ENCODE data around the gene ARHGAP1.
"Not testable (repeated sequence)": the region's sequence is repeated elsewhere in the genome, so short reads cannot be mapped to it uniquely, and the experiment has no call there.

ARHGAP1 gene

DNA sequence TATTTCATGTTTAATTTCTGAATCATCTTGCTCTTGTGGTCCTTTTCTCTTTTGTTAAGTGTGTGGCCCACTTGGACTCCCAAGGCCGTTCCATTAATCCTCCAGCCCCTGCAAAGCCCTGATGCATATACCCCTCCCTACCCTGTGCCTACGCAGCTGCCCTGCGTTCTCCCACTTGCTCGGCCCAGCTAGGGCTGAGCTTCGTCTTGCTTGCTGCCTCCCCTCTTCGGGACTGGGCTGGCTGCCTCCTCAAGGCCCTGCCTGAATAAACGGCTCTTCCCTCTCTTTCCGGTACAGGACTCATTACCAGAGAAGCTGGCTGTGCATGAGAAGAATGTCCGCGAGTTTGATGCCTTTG, 28.5 kb downstream of the ARHGAP1 start:
- DNase-seq: no peak

DNA sequence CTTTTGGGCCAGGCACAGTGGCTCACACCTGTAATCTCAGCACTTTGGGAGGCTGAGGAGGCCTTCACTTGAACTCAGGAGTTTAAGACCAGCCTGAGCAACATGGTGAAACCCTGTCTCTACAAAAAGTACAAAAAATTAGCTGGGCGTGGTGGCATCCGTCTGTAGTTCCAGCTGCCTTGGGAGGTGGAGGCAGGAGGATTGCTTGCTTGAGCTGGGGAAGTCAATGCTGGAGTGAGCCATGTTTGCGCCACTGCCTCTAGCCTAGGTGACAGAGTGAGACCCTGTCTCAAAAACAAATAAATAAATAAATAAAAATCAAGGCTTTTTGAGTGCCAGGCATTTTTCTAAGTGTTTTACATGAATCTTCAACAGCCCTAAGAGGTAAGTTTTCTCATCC, 29.9 kb downstream of the ARHGAP1 start:
- DNase-seq: not testable (repeated sequence)

DNA sequence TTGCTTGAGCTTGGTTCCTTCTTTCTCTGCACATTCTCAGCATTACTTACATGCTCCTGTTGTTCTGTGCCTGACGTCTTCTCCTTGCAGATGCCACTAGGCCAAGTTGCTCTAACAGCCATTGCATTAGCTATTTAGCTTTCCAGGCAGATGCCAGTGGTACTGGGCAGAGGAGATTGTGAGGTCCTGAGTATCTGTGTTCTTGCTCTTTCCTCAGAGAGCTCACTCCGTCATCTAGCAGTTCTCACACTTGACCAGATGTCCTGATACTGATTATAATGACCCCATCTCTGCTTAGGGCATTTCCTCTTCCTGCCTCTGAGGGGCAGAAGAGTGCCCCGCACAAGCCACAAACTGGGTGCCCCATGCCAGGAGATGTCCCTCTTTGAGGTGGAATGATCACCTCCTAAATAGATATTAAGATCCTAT, 30.7 kb downstream of the ARHGAP1 start:
- DNase-seq: no peak

DNA sequence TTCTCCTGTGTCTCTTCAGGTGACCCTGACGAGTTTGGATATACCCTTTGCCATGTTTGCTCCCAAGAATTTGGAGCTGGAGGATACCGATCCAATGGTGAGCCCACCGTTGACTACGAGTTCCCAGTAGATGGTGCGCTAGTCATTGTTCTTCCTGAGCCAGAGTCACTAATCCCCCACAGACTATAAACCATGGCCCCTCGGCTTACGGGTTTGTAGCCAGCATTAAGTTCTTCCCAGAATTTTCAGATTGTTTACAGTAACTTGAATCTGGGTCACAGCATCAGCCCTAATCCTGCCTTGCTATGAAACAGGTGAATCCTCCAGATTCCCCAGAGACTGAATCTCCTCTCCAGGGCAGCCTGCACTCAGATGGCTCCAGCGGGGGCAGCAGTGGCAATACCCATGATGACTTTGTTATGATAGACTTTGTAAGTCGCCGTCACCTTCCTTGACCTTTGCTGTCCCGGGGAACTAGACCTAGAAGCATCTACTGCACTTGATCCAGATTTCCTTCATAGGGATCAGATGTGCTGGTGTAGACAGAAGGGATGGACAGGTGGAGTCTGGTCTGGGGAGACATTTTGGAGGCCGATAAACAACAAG, 31.8 kb downstream of the ARHGAP1 start:
- no peak for DNase-seq

DNA sequence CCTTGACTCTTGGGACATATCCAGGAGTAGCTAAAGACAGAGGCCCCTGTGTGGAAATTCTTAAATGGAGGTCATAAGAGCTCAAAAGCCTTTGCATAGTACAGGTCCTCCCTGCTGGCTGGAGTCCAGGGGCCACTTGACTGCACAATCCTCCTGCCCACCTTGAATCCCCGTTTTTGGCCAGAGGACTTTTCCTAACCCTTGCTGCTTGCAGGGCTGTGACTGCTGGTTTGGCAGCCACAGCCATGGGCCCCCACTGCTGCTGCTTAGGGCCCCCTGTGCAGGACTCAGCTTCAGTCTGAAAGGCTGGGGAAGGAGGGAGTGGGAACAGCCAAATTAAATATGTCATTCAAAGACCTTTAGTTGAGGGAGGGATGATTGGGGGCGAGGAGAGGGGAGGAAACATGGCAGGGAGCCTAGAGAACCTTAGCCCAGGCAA, 33.4 kb downstream of the ARHGAP1 start:
- DNase-seq: no peak

DNA sequence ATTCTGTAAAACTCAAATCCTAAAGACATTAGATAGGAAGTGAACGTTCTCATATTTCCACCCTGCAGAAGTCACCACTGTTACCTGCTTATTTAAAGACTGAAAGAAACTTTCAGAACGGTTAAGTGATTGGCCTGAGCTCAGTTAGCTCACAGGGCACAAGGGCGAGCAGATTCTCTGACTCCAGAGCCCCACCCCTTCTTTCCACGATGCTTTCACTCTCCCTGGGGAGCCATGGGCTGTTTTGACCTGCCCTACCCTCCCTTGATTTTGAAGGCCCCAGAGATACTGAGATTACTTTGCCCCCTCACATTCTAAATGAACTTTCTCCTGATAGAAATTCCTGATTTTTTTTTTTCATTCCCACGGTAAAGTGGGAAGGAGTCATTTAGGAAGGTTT, 33.9 kb downstream of the ARHGAP1 start:
- no peak for DNase-seq

DNA sequence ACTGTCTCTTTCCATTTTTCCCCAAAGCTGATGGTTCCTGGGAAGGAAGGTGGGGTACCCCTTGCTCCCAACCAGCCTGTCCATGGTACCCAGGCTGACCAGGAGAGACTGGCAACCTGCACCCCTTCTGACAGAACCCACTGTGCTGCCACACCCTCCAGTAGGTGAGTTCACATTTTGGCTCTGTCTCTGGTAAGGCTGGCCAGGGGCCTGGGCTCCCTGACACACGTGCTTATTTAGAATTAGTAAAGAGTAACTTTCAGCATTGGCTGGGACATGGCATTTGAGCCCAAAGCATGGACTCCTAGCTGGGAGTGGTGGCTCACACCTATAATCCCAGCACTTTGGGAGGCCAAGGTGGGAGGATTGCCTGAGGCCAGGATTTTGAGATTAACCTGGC, 35.1 kb downstream of the ARHGAP1 start:
- no peak for DNase-seq

DNA sequence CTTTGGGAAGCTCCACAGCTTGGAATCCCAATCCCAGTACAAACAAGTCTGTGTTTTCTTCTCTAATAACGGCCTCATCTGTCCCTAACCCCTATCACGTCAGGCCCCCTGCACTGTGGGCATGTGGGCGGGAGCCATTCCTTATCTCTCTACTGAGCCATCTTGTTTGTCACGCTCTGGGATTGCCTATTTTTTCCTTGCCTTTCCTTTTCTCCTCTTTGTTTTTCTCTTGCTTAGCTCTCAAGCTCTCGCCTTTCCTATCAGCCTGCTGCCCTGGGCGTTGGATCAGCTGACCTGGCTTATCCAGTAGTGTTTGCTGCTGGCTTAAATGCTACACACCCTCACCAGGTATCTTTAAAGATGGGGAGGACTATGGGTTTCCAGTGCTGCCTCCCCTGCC, 35.8 kb downstream of the ARHGAP1 start:
- DNase-seq: no peak

DNA sequence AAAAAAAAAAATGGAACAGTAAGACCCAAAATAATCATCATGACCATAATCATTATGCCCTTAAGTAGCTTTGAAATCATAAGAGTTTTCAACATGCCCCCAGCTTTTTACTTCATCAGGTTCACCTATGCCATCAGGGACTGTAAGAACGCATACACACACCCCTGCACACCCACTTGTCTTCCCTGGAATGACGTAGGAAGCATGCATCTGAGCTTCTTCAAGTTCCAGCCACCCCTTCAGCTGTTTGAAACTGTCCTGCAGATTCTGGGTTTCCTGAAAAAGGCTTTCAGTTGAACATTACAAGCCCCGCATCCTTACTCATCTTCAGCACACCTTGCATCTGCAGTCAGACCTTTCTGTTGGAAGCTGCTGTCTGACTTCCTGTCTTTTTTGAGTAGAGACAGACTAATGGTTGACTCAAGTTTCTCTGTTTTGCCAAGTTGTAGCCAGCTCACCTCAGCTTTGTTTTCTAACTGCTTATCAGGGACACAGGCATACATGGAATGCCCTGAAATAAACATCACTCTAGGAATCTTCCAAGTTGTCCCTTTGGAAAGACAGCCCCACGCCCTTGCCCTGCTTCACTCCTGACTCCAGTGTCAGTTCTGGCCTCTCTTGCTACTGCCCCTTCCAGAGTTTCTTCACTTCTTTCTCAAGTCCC, 37.0 kb downstream of the ARHGAP1 start:
- DNase-seq: no peak

DNA sequence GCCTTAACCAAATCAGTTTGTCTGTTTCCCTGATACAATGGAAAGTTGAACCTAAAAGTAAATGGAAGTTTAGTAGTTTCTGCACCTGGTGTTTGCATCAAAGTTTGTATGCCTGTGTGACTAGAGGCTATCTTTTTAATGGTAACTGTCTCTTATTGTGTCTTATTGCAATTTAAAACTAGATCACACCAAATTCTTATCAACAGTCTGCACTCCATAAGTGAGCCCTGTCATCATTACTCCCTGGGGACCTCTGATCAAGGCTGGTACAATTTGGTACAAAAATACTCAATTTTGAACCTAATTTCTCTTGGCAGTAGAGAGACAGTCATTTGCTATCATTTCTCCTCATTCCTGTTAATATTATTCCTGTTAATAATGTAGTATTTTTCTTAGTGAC, 38.1 kb downstream of the ARHGAP1 start:
- no peak for DNase-seq

DNA sequence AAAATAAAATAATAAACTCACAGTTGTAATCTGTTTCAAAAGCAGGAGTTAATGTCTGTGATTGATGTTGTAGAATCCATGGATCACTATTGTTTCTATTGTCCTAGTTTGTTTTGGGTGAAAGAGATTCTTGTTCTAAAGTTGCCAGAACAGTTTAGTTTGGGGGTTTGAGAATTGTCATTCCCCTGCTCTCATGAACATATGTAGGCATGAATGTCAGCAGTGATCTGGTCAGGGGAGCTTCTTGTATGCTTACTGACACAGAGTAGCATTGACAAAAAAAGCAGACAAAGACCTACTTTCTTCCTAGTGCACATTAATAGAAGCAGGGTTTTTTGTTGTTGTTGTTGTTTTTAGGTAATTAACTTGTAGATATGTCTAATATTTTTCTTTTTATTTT, 38.6 kb downstream of the ARHGAP1 start:
- DNase-seq: no peak

DNA sequence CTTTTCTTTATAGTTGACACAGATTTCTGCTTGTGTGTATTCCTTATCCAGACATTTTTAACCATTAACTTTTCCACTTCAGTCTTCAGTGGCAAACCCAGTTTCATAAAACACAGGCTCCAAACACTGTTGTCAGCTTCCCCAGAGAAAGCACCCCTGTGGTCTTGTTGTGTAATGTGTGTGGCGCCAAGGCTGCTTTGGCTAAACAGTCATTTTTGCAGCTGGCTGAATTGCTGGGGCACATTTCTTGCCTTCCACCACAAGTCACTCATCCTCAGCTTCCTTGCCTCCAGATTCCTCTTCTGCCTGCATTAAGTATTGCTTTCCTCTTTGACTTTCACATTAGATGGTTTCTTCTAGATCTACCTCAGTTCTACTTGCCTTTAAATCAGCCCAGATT, 40.5 kb downstream of the ARHGAP1 start:
- no peak for DNase-seq

DNA sequence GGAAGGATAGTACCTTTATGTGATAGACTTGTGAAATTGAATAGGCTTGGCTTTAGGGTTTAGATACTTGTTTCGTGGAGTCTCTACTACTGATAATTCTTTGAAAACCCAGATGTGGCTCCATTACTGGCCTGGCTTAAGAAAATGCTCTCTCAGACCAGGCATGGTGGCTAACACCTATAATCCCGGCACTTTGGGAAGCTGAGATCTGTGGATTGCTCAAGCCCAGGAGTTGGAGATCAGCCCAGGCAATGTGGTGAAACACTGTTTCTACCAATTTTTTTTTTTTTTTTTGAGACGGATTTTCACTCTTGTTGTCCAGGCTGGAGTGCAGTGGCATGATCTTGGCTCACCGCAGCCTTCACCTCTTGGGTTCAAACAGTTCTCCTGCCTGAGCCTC, 42.2 kb downstream of the ARHGAP1 start:
- DNase-seq: no peak

DNA sequence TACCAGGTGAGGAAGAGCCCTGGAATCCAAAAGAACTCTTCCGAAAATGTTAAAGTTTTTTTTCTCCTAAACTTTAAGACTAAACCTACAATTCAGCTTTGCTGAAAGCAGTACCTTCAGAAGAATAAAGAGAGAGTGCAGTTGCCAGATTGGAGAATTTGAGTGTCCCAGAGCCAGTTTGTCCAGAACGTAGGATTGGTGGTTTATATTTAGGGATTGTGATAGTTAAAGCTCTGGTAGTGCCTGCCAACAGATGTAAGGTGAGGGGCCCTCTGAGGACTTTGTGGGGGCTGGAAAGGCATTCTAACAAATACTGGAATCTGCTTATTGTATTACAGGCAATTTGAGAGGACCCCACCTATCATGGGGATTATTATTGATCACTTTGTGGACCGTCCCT, 43.2 kb downstream of the ARHGAP1 start:
- no peak for DNase-seq

DNA sequence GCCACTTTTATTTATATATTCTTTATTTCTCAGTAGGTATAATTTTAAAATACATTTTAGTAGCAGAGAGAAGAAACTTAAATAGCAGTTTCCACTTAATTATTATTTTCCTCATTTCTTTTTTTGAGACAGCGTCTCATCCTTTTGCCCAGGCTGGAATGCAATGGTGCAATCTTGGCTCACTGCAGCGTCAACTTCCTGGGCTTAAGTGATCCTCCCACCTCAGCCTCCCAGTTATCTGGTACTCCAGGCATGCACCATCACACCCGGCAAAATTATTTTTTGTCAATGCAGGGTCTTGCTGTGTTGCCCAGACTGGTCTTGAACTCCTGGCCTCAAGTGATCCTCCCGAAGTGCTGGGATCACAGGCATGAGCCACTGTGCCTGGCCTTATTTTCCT, 44.8 kb downstream of the ARHGAP1 start:
- DNase-seq: no peak

DNA sequence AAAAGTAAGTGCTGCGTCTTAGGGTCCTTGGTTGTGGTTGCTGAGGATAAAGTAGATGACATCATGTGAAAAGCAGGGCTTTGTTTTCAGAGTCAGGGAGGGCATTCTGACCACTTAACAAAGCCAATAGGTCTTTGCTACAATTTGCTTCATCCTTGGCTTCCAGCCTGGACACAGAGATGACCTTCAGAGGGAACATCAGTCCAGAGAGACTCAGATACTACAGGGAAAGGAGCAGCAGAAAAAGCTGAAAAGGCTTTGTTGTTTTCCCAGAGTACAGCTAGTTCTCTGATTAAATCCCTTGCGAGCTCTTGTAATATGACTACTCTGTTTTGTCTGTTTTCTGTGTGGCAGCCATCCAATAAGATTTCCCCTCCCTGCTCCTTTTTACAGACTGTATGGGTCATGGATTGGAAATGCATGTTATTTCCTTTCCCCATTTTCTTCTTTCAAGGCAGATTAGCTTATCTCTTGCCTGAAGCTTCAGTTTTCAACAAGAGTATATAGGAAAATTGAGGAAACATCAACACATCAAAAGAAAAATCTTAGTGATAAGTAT, 51.2 kb downstream of the ARHGAP1 start:
- DNase-seq: no peak

DNA sequence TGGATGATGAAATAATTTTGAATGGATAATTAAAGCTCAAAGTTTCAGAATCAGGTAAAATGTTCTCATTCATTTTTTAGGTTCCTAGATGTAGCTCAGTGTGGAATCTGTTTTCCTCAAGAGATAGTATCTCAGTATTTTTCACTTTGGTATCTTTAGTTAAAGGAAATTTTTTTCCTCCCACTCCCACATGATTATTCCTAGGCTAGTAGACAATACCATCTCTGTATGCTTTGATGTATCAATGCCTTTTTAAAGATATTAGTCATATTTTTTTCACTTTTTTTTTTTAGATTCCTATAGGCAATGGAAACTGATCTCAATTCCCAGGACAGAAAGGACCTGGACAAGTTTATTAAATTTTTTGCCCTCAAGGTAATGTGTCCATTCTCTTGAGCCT, 56.4 kb downstream of the ARHGAP1 start:
- no peak for DNase-seq

DNA sequence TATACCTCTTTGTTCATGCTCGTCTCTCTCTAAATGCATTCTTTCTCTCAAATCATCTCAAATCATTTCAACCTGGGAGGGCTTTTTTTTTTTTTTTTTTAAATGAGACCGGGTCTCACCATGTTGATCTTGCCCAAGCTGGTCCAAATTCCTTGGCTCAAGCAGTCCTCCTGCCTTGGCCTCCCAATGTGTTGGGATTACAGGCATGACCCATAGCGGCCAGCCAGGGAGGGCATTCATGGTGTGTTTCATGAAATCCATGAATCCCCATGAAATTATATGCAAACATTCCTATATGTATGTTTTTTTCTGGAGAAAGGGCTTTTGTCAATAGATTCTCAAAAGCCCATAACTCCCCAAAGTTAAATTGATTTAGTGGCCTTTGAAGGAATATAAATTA, 56.9 kb downstream of the ARHGAP1 start:
- DNase-seq: no peak

DNA sequence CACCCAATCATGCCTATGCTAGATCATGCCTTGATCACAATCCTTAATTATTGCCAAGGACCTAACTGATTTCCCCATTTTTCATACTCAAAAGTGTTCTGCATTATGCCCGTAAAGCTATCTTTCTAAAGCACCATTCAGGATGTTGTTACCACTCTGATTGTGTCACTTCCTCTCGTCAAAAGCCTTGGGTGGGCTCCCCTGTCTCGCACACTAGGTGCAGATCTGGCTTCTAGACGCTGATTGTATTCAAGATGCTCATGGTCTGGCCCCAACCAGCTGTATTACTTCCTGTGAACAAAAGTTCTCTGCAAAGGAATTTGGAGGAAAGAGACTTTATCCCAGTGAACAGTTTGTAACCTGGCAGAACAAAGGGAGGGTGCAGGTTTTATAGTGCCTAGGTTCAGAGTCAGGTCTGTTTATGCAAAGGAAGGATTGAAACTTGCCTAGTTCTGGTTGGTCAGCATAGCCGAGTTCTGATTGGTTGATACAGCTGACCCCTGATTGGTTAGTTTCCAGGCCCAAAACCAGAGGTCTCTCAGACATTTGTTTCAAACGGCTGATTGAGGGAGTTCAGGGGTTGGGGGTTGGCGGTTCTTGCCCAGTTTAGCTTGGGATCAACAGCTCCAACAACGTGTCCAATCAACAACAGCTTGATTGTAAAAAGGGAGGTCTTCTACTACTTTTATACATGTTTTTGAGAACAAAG, 57.6 kb downstream of the ARHGAP1 start:
- DNase-seq: no peak

DNA sequence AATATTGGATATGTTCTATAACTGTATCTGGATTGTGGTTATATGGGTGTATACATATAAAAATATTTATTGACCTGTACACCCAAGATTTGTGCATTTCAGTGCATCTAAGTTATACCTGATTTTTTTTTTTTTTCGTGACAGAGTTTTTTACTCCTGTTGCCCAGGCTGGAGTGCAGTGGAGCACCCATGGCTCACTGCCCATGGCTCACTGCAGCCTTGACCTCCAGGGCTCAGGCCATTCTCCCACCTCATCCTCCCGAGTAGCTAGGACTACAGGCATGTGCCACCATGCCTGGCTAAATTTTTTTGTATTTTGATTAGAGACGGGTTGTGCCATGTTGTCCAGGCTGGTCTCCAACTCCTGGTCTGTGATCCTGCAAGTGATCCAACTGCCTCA, 58.8 kb downstream of the ARHGAP1 start:
- no peak for DNase-seq

DNA sequence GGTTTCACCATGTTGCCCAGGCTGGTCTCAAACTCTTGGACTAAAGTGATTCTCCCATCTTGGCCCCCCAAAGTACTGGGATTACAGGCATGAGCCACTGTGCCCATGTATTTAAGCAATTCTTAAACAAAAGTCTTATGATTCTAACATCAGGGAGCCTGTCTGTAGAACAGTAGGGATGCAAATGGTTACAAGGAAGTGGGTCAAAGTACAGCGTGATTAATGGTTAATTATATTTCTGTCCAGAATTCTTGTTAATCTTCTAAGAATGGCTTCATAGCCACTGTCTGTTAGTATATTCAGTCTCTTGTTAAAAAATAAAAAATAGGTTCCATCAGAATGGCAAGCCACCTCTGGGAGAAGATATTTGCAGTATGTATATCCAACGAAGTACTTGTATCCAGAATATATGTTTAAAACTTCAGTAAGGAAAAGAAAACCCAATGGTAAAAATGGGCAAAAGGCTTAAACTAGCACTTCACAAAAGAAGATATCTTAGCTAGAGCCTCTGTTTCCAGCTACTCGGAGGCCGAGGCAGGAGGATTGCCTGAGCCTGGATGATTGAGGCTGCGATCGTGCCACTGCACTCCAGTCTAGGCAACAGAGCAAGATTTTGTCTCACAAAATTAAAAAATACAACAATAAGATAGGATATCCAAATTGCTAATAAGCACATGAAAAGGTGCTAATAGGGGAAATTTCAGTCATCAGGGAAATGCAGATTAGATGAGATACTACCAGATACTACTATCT, 60.2 kb downstream of the ARHGAP1 start:
- DNase-seq: no peak

DNA sequence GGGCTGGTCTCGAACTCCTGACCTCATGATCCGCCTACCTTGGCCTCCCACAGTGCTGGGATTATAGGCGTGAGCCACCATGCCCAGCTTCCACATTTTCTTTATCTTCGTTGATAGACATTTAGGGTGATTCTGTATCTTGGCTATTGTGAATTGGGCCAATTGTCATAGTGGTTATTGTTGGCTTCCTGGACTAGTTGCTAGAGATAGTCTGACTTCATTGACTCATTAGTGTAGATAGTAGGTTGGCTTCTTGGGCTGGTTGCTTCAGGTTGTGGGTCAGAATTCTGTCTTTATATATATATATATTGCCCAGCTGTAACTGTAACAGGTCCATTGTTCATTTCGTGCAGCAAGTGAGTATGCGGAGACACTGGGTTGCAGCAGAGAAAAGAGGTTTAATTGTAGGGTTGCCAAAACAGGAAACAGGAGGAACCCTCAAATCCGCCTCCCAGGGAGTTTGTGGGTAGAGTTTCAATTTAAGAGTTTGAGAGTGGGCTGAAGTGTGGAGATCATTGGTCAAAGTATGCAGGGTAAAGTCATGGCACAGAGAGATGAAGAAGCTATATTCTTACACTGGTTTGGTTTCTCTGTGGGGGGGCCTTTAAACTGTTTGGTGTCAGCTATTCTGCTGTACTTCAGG, 61.1 kb downstream of the ARHGAP1 start:
- no peak for DNase-seq

DNA sequence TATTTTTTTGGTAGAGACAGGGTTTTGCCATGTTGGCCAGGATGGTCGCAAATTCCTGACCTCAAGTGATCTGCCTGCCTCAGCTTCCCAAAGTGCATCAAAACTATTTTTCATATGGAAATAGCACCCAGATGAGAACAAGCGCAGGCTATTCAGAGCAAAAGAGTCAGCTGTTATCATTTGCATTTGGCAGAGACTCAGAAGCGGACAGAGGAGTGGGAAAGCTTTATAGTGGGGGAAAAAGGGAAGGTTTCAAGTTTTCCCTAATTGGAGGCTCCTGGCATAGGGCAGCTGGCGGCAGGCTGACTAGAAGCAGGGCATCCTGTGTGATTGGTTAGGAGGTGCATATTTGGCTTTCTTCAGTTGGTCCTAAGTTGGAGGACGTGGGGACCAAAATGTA, 62.9 kb downstream of the ARHGAP1 start:
- DNase-seq: no peak
